Muscle of leg (tissue), 11 donors: ENCODE measurements around the gene MAGEE1. TPM values are rescaled to one million over a fixed set of nuclear protein-coding genes. Genes with fewer than 3 reads are reported as not detected.

Experiments
- DNase-seq: peaks from one replicate; pipeline ENCODE4 v3.0.0; 2013
- H3K27ac ChIP-seq: one replicate; pipeline ENCODE4 v1.5.1; 2013; ENCODE audit warnings: mild to moderate bottlenecking, low read length, control low read depth
- H3K27me3 ChIP-seq: one replicate; pipeline ENCODE4 v1.6.1; 2013; ENCODE audit warnings: low read length; ENCODE audit not compliant: control insufficient read depth, insufficient read depth
- H3K36me3 ChIP-seq: one replicate; pipeline ENCODE4 v1.6.1; 2013; ENCODE audit warnings: low read length; ENCODE audit not compliant: control insufficient read depth, insufficient read depth
- H3K4me1 ChIP-seq: one replicate; pipeline ENCODE4 v1.6.1; 2013; ENCODE audit warnings: low read length; ENCODE audit not compliant: control insufficient read depth, insufficient read depth
- H3K4me3 ChIP-seq: one replicate; pipeline ENCODE4 v1.5.1; 2013; ENCODE audit warnings: low read length, control low read depth
- H3K9me3 ChIP-seq: replicated peaks from 2 replicates; pipeline ENCODE4 v1.6.1; 2013; ENCODE audit warnings: low read depth, low read length; ENCODE audit not compliant: control insufficient read depth
- WGBS: methylation state at CpG from one replicate; pipeline ENCODE4 v1.1.5; 2013; ENCODE audit warnings: missing lambda C conversion rate; ENCODE audit not compliant: insufficient coverage; 5-methylcytosine and 5-hydroxymethylcytosine counted together
- polyA plus RNA-seq, 8 donors: library from polyadenylated mRNA; unstranded; fragments of 120-200 nt; gene quantifications; one replicate each; pipeline versions ENCODE4 v1.2.1 to v1.2.3, GENCODE V29; 2013; ENCODE audit warnings: inconsistent platforms in 1 of 8, low replicate concordance in 1 of 8; ENCODE audit not compliant: insufficient read length in 8 of 8, insufficient read depth in 1 of 8
- total RNA-seq: library from RNA; stranded (reverse); fragments of 120-200 nt; gene quantifications from one replicate; pipeline ENCODE4 v1.2.4, GENCODE V29; 2013

The MAGEE1 gene
- total and polyA plus RNA-seq, 9 donors = 1.0 to 3.6 (median 2.6) TPM

GRCh38 chrX:76453737-76454406 lies 26.4 kb downstream of the MAGEE1 start:
- Histone ChIP-seq H3K4me1 (no peaks in the 10 kb centered on the region), H3K27me3 (peaks cover 5% of the 10 kb centered on the region), H3K27ac (no peak overlapping the region), H3K9me3 (no peaks in the 10 kb centered on the region), H3K36me3 (no peaks in the 10 kb centered on the region), H3K4me3 (no peak overlapping the region)
- WGBS = 73% methylated on average over 1 of the region's 2 CpGs
- no peak for DNase-seq

DNA sequence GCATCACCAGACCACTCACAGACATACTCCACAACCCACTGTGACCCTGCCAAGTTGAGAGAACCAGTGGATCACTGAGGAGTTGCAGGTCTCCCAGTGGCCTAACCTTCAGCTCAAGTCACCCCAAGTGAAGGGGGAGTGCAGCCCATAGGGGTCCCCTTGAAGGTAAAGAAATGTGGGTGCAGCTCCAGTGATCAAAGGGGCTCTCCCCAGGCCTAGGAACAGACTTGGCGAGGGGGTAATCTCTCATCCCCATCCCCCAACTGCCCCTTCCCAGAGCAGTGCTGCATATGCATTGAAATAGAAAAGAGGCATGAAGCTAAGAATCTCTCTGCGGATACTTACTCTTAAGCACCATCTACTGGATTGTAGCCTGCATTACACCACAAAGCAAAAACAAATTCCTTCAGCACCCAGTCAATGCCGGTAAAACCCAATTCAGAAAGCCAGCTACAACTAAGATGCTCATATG lies 27.0 kb downstream of the MAGEE1 start:
- H3K27me3 ChIP-seq = peaks cover 5% of the 10 kb centered on the region
- no peaks in the 10 kb centered on the region for H3K36me3 ChIP-seq
- WGBS = 14% methylated on average over 1 of the region's 3 CpGs
- no peaks in the 10 kb centered on the region for H3K4me1 ChIP-seq
- no peaks in the 10 kb centered on the region for H3K9me3 ChIP-seq
- H3K4me3 ChIP-seq = no peak overlapping the region
- H3K27ac ChIP-seq = no peak overlapping the region
- DNase-seq = peak; percentile 4

GRCh38 chrX:76477353-76477752 lies 49.8 kb downstream of the MAGEE1 start:
- no peak overlapping the region for H3K4me3 ChIP-seq
- no peaks in the 10 kb centered on the region for H3K9me3 ChIP-seq
- no peak for DNase-seq
- WGBS = no CpG with 5 or more reads among the region's 2 CpGs
- H3K27ac ChIP-seq = no peak overlapping the region
- H3K4me1 ChIP-seq = no peaks in the 10 kb centered on the region
- no peaks in the 10 kb centered on the region for H3K36me3 ChIP-seq
- no peaks in the 10 kb centered on the region for H3K27me3 ChIP-seq
